ENCODE measurements around the gene TULP1.

Gene TULP1

GRCh38 chr6:35468181-35468979, 44.3 kb downstream of the TULP1 start, which contains the start of gene RPL10A:
Gene RPL10A (plus strand): TSS chr6:35468401. CDS start chr6:35468435, 34 bp downstream.
- DNase-seq (ENCODE audit: low read depth in 2 of 3, low spot score in 1 of 3) = peak; percentile 91 to 97 (median 94)

GRCh38 chr6:35465646-35466045, 47.0 kb downstream of the TULP1 start:
- DNase-seq (ENCODE audit: low read depth in 2 of 3, low spot score in 1 of 3) = no peak

DNA sequence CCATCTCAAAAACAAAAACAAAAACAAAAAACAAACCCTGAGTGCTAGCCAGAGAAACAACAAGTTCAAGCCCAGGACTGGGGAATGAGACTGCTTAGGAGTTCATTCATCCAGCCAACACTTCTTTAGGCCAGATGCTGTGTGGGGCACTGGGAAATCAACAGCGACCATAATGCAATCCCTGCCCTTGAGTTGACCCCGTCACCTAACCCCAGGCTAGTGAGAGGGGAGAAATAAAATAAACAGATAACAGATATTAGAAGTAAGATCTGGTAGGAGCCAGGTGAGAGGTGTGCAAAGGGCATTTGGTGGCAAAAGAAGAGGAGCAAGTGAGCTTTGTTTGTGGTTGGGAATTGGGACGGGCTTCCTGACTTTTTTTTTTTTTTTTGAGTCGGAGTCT, 49.4 kb downstream of the TULP1 start:
- no peak for DNase-seq (ENCODE audit: low read depth in 2 of 3, low spot score in 1 of 3)

DNA sequence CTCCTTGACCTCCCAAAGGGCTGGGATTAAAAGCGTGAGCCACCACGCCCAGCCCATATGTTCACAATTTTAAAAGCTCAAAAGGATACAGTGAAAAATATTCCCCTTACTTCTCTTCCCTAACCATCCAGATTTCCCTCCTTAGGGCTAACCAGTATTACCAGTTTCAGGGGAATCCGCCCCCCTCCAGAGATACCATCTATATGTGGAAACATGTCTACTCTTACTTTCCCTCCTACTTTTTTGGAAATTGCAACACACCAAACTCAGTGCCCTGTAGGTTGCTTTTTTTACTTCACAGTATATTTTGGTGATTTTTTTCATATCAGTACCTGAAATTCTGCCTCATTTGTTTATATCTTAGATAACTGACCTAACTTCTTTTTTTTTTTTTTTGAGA, 51.4 kb downstream of the TULP1 start:
- no peak for DNase-seq (ENCODE audit: low read depth in 2 of 3, low spot score in 1 of 3)

DNA sequence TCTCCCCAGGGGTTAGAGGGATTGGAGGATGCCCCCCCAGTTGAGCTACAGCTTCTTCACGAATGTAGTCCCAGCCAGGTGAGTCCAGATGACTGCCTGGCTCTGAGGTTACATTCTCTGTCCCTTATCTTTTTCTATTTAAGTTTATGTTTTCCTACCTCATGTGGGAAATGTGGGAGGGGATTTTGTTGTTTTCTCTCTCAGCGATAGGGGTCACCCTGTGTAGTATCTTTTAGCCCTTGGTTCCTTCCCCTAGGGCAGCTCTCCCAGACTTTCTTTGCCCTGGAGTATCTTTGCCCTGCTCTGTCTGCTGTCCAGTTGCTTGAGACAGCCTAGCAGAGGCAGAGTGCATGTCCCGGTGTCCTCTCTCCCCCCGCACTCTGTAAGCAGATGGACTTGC, 54.8 kb downstream of the TULP1 start:
- no peak for DNase-seq (ENCODE audit: low read depth in 2 of 3, low spot score in 1 of 3)

GRCh38 chr6:35454391-35455110, 58.1 kb downstream of the TULP1 start:
- no peak for DNase-seq (ENCODE audit: low read depth in 2 of 3, low spot score in 1 of 3)

- DNase-seq (ENCODE audit: low read depth in 2 of 3, low spot score in 1 of 3) = no peak
Measured at GRCh38 chr6:35453236-35453635, 59.5 kb downstream of the TULP1 start.

DNA sequence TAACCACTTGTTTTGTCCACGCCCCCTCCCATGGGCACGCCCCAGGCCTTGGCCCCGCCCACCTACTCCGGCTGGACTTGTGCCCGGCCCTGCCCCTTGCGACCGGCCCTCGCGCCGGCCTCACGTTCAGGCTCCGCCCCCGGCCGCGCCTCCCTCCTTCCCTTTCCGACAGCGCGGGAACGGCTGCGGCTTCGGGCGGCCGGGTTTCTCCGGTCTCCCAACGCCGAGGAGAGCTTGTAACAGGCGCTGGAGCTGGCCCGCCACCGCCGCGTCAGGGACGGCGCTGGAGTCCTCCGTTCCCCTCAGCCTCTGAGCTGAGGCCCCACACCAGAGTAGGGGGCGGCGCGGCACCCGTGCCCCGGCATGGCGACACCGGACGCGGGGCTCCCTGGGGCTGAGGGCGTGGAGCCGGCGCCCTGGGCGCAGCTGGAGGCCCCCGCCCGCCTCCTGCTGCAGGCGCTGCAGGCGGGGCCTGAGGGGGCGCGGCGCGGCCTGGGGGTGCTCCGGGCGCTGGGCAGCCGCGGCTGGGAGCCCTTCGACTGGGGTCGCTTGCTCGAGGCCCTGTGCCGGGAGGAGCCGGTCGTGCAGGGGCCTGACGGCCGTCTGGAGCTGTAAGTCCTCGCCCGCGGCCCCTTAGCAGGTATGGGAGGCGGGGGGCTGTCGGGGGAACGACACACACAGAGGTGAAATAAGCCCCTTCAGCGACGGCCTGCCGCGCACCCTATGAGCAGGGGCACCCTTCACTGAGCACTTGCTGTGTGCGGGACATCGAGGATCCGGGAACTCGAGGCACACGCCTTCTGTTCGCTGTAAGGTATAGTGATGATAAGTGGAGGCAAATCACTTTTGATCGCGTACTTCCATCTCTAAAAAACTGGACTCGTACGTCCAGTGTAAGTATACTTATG, 60.3 kb downstream of the TULP1 start, which contains the start of gene FANCE:
Gene FANCE (plus strand): TSS at position 156 of the 908 bp plus-strand sequence. CDS start 208 bp downstream, at position 364.
- peak; percentile 83 to 98 (median 95) for DNase-seq (ENCODE audit: low read depth in 2 of 3, low spot score in 1 of 3)

- DNase-seq (ENCODE audit: low read depth in 2 of 3, low spot score in 1 of 3) = no peak
Measured at GRCh38 chr6:35451354-35452182, 61.1 kb downstream of the TULP1 start.

DNA sequence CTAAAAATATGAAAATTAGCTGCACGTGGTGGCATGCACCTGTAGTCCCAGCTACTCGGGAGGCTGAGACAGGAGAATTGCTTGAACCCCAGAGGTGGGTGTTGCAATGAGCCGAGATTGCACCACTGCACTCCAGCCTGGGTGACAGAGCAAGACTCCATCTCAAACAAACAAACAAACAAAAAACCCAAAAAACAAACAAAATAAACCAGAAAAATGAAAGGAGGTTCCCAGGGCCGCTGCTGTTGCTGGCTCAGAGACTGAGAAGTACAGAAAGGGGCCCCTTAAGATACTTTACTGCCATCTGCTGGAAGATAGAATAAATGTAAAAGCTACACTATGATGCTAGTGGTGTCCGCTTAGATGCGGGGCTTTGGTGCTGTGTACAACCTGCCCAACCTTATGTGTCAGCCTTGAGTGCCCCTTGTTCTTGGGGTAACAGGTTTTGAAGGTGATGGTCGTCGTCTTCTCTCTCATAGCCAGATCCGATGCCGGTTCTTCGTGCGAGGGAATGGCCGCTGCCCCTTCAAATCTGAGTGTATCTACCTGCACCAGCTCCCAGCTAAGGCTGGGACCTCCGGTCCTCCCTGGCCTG, 63.3 kb downstream of the TULP1 start:
- DNase-seq (ENCODE audit: low read depth in 2 of 3, low spot score in 1 of 3) = peak in 1 of 3 donors; percentile 35

GRCh38 chr6:35448191-35448590, 64.5 kb downstream of the TULP1 start:
- no peak for DNase-seq (ENCODE audit: low read depth in 2 of 3, low spot score in 1 of 3)
